CD4-positive, alpha-beta T cell treated with Interleukin-6 at 100 ng/mL for 8 hours (primary cell): ENCODE measurements around the gene CITED1.
"Not testable (repeated sequence)": the region's sequence is repeated elsewhere in the genome, so short reads cannot be mapped to it uniquely, and the experiment has no call there.

Experiments used
- DNase-seq: peaks from one replicate; pipeline ENCODE4 v3.0.0-alpha.2; 2020; ENCODE audit warnings: mixed read lengths, low spot score

The CITED1 gene, protein sequence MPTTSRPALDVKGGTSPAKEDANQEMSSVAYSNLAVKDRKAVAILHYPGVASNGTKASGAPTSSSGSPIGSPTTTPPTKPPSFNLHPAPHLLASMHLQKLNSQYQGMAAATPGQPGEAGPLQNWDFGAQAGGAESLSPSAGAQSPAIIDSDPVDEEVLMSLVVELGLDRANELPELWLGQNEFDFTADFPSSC

DNA sequence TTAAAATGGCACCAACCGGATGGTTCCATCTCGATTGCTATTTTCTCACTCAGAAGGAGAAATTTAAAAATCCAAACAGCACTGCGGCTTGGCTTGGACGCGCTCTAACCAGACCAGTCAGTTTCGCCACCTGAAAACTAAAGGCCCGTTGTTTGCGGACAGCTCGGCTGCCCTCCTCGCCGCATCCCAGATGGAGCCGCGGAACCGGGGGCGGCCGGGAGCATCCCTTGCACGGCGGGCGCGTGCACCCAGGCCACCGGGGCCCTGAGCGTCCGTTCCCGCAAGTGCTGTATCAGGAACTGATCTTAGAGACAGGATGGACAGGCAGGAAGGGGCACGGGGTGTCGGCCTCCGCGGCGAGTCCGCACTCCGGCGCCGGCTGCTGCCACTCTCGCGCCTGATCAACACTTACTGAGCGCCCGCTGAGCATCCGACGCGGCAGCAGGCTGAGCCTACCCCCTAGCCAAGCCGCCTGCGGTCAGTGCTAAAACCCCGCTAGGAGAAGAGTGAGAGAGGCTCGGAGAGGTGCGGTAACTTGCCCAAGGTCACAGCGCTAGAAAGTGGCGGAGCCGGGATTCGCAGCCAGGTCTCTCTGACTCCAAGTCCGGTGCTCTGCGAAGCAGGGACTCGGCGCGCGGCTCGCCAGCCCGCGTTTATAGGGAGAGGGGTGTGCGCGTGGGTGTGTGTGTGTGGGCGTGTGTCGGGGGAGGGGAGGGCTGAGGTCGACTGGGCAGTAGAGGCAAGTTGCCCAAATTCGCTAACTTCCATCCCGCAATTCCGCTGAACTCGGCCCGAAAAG, at the start of gene CITED1:
TSS of gene CITED1 (minus strand) at position 629 of the 799 bp plus-strand sequence. CDS start 3,045 bp downstream, outside the sequence.
- no peak for DNase-seq

DNA sequence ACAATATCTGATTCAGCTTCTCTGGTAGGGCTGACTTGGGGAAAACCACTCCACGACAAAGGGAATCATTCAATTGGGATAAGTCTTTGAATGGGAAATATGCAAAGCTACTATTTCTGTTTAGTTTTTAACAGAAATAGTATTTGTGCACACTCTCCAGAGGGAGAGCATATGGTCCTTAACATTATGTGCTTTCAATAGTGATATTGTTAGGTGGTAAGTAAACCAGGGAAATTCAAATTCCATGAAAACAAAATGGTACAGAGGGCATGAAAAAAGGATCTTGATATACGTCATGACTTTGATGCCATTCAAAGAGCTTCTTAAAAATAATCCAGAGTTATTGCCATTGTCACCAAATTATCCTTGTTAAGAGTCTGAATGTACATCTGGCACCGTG, 47.1 kb upstream of the CITED1 start:
- DNase-seq = no peak

DNA sequence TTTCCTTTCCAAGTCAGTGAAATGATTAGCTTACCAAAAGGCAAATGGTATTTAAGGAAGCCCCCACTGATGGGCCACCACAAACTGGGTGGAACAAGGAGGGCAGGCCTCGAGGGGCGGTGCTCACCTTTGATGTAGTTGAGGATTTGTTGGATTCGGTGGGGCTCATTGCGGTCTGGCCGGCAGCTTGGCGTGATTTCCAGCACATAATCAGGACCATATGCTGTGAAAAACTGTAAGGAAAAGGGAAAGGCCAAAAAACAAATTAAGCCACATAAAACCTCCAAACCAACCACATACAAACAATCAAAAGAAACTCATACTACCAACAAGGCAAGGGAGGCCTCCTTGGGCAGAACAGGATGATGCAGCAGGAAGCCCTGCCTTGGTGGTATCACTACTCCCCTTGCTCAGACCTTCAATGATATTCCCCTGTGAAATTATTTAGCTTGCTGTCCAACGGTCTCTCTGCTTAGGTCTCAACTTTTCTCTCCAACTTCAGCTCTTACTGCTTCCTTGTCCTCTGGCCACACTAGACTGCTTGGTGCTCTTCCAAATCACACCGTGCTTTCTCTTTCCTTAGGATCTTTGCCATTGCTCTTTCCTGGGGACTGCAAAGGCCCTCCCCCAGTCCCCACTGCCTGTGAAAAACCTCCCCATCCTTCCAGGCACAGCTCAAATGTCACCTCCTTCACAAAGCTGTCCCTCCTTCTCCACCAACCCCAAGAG, 46.1 kb upstream of the CITED1 start:
- DNase-seq = no peak

DNA sequence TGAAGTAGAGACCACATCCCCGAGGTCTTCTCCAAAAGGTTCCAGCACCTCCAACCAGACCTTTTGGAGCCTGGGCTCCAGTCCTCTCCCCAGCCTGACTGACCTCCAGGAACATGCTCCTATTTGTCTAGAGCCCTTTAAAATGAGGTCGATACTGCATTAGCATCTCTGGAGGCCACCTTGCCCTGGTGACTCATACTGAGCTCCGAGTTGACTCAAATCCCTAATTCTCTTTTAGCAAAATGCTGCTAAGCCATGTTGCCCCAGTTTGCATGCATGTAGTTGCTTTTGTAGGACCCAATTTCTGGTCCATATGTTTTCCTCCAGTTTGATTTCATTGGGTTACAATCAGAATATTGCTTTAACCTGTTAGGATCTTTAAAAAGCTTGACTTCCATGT, 43.5 kb upstream of the CITED1 start:
- no peak for DNase-seq

DNA sequence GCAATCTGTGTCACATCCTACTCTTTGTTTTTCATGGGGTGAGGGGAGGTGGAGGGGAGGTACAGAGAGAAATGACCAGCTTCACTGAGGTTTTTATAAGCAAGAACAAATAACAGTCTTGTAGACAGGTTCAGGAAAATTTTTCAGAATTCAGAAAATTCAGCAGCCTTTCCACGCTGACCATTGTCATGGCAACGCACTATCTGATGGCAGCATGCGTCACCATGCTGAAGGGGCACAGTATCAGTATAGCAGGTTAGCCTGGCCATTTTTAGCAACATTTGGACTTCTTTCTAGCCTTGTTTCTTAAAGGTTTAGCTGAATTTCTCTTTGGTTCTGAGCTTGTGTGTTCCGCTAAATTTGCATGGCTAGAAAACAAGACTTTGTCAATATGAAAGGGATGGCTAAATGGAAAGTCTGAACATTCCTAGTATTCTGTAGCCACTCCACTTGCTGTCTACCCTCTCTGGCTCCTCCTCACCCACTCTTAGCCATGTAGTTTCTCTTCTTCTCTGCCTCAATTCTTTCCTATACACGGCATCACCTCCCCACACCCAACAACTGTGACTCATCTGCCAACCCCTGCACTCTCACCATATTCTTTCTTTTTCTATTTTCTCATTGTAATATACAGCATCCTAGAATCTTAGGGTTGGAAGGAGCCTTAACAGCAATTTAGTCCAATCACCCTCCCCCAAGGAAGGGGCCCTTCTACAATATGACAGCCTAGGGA, 42.7 kb upstream of the CITED1 start:
- no peak for DNase-seq

DNA sequence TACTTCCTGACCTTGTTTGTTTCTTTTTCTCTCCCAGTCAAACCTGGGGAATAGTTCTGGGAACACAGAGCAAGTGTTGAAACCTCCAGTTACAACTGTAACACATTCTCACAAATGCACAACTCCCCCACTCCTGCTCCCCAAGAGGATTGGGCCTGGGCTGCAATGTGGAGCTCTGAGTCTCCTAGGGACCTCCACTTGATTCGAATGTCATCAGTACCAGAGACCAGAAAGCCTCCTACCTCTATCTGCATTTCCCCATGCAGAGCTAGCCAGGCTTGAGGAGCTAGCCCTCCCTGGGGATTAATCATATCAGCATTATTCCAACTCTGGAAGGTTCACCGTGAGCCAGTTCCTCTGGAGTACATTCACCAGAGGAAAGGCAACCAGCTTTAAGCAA, 41.7 kb upstream of the CITED1 start:
- no peak for DNase-seq

DNA sequence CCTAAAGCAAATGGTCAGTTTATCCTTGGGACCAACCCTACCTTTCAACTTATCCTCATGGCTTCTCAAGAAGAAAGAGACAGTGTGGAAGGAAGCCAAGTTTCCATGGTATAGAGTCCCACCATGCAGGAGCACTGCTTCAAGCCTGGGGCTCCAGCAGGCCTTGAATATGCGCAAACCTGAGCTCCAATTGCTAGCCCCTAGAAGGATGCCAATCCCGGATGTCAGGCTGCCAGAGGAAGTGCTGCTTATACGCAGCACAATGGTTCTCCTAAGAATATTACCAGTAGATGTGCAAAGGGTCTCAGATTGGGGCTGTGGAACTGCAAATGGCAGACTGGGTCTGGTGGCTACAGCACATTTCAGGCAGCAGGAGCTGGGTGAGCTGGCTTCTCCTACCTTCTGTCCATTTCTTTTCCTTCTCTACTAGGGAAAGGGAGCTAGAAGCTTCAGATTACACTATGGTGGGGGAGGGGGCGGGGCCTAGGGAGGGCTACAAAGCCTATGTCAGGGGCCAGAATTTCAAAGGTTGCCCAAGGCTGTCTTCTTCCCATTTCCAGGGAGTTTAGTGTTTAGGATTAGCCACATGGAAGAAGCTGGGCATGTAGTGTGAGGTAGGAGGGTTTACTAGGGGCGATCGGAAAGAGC, 40.7 kb upstream of the CITED1 start:
- no peak for DNase-seq

DNA sequence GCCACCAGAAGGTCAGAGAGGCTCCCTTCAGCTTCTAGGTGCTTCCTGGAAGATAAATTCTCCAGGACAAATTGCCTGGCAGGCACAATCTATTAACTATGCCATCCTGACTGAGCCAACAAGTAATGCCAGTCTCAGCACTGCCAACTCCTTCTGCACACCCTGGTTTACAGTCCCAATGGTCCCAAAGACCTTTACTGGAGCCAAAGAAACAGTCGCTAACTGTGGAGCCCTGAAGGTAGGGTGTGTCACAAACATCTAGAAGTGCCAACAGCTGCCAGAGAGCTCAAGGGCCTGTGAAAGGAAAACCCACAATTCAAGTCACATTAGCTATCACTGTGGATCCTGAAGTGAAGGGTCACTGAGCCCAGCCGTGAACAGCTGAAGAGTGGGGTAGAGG, 34.9 kb upstream of the CITED1 start:
- DNase-seq = no peak

DNA sequence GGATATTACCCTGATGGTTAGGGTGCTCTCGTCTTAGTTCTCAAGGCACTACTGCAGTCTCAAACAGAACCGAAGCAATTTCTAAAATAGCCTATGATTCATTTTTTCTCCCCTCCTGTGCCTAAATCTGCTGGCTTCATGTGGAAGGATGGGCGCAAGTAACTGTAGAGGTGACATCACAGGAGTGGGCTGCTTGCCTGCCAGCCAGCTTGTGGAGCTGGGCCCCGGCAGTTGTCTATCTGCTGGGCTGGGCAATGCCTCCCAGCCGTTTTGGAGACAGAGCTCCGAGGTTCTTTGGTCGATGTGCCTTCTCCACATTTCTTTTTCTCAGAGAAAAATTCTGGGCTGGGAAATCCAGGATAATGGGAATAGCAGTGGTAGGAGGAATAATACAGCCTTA, 34.3 kb upstream of the CITED1 start:
- no peak for DNase-seq

DNA sequence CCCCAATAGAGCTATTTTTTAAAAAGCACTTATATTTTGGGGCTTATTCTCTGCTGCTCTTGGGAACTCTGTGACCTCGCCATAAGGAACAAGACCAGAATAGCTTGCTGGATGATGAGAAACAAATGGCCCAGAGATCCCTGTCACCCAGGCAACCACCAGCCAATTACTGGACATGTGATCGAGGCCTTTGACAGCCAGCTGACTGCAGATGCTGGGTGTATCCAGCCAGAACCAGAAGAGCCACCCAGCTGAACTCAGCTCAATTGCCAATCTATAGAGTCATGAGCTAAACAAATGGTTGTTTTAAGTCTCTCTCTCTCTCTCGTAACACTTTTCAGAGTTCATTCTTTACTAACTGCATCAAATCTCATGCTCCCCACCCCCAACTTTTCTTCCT, 24.4 kb upstream of the CITED1 start:
- no peak for DNase-seq

DNA sequence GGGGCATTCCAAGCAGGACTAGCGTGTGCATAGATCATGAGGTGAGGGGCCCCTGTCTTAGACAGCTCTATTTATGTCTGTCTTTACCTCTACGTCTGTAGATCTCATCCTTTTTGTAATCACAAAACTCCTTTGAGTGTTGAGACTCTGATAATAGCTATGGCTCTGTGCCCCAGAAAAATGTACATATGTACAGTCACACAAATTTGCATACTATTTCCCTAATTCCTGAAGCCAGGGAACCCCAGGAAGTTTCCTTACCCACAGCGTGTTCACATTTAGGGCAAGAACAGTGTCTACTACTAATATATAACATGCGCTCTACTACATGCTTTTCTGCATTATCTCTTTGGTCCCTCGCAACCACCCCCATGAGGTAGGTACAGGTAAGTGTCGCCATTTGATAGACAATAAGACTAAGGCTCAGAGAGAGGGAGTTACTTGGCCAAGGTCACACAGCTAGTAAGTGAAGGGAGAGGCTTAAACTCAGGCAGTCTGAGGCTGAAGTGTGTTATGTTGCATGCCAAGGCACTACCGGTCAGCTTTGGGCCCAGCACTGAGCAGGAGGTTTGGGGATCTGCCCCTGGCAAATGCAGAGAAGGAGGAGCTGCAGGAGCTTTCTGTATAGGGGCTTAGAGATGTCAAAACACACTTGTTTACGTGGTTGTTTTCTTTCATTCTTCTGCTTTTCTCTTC, 21.0 kb upstream of the CITED1 start:
- DNase-seq = no peak

DNA sequence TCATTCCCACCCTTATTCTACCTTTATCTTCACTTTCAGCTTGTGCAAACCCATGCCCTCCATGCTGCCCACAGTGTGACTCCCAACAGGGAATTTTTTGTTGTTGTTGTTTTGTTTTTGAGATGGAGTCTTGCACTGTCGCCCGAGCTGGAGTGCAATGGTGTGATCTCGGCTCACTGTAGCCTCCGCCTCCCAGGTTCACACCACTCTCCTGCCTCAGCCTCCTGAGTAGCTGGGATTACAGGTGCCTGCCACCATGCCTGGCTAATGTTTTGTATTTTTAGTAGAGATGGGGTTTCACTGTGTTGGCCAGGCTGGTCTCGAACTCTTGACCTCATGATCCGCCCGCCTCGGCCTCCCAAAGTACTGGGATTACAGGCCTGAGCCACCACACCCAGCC, 13.9 kb upstream of the CITED1 start:
- not testable (repeated sequence) for DNase-seq

DNA sequence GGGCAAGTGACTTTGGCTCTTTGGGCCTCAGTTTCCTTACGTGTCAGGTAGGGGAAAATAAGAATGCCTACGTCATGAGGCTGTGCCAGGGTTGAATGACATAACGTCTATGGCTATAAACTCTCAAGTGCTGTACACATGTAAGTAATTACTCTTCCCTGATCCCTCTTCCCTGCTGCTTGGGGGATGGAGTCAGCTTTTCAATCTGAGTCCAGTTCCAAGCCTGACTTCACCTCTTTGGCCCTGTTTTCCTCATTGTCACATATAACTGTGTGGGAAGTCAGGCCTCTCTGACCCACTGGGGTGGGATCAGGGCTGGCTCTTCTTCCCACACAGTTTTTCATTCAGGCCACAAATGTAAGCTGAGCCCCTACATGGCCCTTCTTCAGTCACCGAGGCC, 11.4 kb upstream of the CITED1 start:
- no peak for DNase-seq

DNA sequence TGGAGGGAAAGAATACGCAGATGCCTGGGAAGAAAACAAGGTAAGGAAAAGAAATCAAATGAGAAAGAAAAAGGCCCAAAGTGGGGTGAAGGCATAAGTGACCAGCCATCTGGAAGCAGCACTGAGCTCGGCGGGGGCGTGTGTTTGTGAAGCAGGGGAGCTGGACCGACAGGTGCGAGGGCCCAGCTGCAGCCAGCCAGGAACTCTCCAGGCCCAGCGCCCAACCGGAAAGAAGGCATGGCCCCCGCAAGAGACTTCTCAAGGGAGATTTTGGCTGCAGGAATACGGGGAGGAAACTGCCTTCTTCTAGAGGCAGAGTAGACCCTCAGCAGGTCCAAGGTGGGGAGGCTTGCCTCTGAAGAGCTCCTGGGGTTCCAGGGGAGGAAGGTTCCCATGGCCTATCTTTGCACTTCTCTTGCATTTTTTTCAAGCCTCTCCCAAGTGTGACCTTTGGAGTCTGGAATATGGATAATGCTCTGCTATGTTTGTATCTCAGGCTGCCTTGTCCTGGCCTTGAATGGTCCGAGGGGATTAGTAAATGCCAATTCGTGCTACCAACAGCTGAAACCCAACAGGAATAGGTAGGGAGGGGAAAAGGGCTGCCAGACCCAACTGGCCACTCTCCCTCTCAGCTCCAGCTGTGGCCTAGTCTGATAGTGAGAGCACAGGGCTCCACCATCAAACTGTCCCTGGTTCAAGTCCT, 10.8 kb upstream of the CITED1 start:
- no peak for DNase-seq

DNA sequence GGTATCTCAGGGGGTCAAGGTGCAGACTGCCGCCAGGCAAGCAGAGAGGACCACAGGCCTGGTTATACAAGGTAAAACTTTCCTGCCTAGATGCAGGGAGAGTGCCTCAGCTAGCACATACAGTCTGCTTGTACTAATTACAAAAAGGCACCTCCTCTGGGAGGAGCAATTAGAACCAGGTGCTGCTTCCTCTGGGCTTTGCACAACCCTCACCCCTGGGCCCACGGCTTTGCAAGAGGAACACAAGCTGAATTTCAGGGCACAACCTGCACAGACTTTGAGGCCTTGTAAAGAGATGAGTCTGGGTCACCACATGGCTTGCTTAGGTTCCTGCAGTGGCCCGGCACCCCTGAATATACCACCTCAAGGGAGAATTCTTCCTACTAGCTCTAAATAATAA, 9.2 kb upstream of the CITED1 start:
- no peak for DNase-seq

DNA sequence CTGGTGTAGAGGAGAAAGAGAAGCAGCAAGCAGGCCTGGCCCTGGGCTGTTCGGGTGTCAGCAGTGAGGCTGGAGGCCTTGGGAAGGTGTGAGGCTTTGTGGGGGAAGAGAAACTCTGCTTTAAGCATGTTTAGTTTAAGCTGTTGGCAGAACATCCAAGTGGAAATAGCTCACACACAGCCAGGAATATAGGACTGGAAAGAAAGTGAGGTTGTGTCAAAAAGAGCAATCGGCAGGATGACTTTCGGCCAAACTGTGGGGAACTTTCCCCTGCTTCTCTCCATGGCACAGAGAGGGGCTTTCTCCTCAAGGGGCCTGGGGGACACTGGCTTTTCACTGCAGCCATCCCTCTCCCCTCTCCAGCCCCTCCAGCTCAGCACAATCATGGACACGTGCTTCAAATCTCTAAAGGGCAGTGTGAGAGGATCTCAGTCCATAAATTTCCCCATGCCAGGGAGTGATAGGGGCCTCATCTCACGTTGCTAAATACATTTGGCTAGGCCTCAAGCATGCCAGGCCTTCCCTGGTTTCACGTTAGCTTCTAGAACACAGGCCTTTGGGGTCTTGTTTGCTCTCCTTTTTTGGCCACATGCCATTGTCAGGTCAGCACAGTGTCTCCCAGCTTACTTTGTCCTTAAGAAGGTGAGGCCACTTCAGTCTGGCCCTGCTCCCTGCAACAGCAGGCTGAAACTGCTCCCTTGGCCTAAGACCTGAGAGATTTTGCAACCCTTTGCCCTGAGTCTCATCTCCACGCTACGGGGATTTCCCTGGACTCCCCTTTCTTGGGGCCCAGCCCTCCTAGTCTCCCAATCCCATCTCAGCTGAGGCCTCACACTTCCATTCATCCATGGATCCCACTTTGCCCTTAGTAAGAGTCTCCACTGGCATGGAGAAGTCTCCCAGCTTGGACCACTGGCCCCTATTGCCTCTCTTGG, 8.3 kb upstream of the CITED1 start:
- DNase-seq = no peak

DNA sequence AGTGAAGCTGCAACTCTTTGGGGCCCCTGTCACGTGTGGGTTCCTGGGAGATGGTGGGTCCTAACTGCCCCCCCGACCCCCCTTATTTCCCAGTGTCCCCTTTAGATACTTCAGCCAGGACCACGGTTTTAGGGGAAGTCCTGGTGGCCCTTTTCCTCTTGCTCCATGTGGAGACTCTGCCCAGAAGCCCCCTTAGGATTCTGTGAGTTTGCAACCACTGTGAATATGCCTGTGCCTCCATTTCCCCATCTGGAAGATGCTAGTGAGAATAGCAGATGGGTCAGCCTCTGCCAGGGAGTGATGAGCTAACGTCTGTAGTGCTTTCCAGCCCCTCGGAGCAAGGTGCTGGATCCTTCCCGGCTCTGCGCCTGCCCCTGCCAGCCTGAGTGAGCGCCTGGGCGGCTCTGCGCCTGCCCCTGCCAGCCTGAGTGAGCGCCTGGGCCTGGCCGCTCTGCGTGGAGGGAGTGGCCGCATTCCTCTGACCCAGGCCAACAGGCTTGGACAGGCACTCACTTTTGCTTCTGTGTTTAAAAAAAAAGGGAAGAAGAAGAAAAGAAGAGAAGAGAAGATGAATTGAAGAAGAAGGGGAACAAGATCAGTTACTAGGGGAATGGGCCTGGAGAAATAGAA, 6.7 kb upstream of the CITED1 start:
- DNase-seq = no peak

DNA sequence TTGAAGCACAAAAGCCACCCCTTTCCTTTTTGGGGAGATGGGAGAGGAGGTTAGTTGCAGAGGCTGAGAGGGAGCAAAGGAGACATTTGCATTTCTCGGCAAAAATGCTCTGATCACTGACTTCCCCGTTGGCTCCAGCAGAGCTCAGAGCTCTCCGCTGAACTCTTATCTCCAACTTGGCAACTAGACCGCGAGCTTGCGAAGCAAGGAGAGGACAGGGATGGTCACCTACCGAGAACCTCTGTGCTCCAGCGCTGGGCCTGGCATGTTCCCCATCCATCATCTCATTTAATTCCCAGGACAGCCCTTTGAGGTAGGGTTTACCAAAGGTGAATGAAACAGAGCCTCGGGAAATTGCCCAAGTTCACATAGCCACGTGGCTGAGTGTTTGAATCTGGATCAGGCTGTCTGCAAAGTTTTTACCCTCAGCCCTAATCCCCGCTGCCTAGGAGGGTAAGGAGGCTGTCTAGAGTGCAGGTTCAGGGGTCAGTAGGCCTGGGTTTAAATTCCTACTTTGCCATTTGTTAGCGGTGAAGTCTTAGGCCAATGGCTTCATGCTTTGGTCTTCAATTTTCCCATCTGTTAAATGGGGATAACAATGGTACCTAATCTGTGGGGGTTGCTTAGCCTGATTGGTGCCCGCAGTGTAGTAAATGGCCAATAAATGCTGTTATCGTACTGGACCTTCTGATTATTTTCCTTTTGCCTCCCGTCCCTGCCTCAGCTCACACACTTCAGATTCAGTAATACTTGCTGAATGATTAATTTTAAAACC, 3.8 kb upstream of the CITED1 start:
- no peak for DNase-seq
